HG03521 (cell line): Measurements from ENCODE around the gene GPR156.
"Not testable (repeated sequence)": the region's sequence is repeated elsewhere in the genome, so short reads cannot be mapped to it uniquely, and the experiment has no call there.

Experiments used
- ATAC-seq: cut with Tn5 transposase; IDR thresholded peaks from one replicate; pipeline ENCODE4 v1.9.1; 2021; ENCODE audit warnings: mild to moderate bottlenecking, moderate library complexity; ENCODE audit not compliant: unreplicated experiment

GPR156 gene

DNA sequence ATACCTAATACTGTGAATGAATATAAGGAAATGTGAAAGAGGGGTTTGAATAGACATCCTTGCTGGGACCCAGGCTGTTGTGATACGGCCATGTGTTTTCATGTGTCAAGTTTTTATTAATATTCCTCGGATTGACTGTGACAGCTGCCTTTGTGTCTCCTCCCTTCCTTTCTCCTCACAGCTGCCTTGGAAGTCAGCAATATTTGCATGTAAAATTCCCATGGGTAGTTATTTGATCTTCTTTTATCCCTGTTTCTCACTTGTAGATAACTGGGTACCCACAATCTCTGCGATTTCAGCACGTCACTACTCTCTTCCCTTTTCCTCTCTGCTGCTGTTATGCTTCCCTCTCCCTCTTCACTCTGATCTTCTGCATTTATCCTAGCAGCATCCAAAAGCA lies 9.4 kb downstream of the GPR156 start:
- ATAC-seq, result no peak

GRCh38 chr3:120274739-120275167 lies 10.3 kb downstream of the GPR156 start:
- no peak for ATAC-seq

DNA sequence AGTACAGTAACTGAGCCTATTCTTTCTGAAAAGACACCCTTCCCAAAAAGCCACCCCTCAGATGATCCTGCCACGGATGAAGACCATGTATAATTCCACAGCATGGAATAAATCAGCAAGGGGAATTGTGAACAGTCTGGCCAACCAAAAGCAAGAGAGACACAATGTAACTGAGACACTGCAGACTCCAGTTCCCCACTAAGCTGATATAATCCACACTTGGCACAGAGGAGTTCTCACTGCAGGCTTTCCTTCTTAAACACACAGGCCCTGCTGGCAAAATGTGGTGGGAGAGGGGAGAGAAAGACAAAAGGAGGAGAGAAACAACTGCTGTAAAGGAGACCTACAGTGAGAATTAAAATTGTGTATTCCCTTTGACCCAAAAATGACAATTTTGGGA lies 12.7 kb downstream of the GPR156 start:
- ATAC-seq, result no peak

DNA sequence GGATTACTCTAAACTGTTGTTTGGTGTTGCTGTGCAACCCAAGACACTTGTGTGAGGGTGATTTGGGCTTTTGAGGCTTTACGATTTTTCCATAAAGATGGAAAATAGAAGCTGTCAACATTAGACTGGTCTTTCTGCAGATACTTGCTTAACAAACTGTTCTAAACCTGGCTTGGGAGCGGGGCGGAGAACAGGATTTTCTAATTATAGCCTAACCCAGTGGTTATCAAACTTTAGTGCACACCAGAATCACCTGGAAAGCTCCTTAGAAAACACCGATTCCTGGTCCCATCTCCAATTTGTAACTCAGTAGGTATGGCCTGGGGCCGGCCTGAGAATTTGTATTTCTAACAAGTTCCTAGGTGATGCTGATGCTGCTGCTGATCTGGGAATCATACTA lies 19.0 kb downstream of the GPR156 start:
- ATAC-seq, result no peak

DNA sequence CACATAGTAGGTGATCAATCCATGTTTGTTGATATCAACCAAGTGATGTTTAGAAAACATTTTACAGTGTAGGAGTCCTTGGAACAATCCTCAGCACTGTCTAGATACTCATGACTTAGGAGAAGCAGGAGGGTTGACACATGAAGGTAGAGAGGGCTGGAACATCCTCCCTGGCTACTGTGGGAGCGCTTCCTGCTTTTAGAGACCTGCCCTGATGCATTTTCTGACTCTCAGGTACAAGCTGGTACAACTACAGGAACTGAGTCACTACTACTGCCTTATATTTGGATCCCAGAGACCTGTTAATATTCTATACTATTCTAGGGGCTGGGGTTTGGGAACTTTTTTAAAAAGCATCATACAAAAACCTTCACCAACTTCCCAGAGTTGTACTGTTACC lies 20.1 kb downstream of the GPR156 start:
- no peak for ATAC-seq

DNA sequence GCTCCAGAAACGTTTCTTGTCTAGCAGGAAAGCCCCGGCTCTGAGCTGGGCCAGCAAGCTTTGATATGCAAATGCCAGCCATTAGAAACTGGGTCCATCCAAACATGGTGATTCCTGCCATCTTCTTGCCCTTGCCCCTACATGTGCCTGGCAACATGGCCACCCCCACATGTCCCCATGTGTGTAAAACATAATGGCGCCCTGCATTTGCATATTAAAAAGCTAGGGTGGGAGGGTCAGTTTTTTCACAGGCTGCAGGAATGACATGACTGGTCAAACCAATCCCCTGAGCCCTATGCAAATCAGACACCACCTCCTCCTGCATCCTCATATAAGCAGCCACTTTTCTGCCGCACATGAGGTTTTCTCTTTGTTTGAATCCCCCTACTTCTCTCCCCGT lies 21.2 kb downstream of the GPR156 start:
- ATAC-seq, result no peak

DNA sequence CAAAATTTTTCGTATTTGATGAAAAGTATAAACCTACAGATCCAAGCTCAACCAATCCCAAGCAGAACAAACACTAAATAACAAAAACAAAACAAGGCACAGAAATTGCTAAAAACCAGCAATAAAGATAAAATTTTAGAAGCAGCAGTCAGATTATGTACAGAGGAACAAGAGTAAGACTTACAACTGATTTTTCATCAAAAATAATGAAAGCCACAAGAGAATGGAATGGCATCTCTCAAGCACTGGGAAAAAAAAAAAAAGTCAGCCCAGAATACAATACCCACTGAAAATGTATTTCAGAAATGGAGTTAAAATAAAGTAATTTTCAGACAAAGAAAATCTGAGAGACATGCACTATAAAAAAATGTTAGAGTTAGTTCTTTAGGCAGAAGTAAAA lies 27.0 kb downstream of the GPR156 start:
- no peak for ATAC-seq

GRCh38 chr3:120245386-120245785 lies 39.6 kb downstream of the GPR156 start:
- ATAC-seq, result no peak

DNA sequence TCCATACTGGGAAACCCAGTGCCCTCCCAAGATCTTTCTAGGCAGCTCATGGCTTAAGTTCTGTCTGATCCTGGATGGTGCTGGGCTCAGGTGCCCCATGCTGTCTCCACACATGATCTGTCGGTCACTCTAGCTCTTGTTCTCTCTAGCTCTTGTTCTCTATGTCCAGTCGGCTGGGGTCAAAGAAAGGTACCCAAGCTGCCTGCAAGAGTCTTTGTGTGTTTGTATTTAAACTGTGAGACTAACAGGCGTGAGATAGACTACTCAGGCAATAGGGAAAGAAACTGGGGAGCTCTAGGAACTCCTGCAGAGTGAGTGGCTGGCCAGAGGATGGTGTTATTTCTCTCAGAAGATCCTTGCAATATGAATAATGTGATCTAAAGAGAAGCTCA lies 40.2 kb downstream of the GPR156 start:
- ATAC-seq, result no peak

GRCh38 chr3:120239644-120240043 lies 45.4 kb downstream of the GPR156 start:
- ATAC-seq, result no peak

- no peak for ATAC-seq
These were observed 57.2 kb downstream of the GPR156 start for GRCh38 chr3:120227710-120228347.

DNA sequence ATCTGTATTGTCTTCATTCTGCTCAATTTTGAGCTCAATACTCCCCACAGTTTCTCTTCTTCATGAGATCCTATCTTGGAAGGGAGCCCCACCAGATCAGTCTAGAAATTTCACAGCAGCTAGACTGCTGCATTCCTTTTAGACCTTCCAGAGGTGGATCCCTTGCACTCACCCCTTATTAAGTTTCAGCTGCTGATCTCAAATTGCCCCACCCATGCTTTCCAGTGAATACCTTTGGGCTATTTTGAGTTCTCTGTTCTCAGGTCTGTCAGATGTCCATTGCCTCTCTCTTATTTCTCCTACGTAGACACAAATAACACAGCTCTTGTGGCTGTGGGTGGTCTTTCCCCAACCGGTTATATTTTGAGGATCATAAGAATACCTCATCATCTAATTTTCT lies 60.8 kb downstream of the GPR156 start:
- ATAC-seq, result no peak

DNA sequence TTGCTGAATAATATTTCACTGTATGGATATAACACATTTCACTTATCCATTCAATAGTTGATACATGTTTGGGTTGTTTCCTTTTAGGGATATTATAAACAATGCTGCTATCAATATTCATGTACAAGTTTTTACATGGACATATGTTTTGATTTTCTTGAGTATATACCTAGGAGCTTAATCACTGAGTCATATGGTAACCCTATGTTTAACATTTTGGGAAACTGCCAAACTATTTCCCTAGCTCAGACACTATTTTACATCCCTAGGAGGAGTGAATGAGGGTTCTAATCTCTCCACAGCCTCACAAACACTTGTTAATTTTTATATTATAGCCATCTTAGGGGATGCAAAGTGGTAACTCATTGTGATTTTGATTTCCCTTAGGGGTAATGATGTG lies 66.0 kb downstream of the GPR156 start:
- no peak for ATAC-seq

DNA sequence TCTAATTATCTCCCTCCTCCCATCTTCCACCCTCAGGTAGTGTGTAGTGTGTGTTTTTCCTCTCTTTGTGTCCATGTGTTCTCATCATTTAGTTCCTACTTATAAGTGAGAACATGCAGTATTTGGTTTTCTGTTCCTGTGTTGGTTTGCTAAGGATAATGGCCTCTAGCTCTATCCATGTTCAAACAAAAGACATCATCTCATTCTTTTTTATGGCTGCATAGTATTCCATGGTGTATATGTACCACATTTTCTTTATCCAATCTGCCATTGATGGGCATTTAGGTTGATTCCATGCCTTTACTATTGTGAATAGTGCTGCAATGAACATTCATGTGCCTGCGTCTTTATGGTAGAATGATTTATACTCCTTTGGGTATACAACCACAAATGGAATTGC lies 68.4 kb downstream of the GPR156 start:
- ATAC-seq, result not testable (repeated sequence)

- no peak for ATAC-seq
These were observed 70.8 kb downstream of the GPR156 start for GRCh38 chr3:120214176-120214575.

- no peak for ATAC-seq
These were observed 72.5 kb downstream of the GPR156 start for GRCh38 chr3:120212505-120212904.

- ATAC-seq, result no peak
These were observed 75.6 kb downstream of the GPR156 start for GRCh38 chr3:120209425-120209824.

DNA sequence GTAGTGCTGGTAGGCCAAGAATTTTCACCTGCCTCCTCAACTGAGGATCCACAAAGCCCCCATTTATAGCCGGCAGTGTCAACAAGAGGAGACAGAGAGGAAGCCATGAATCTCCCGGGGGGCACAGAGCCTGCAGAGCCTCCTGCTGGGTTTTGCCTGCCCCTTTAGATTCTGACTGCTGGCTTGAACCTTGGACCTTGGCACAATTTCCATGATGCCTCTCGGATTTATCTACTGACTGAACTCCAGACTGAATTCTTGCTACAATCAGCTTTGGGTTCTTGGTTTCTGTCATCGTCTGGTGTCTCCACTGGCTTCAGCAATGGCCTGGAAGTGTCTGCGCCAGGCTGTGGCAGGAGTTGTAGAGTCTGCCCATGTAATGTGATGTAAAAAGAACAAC lies 80.7 kb downstream of the GPR156 start:
- ATAC-seq, result no peak

DNA sequence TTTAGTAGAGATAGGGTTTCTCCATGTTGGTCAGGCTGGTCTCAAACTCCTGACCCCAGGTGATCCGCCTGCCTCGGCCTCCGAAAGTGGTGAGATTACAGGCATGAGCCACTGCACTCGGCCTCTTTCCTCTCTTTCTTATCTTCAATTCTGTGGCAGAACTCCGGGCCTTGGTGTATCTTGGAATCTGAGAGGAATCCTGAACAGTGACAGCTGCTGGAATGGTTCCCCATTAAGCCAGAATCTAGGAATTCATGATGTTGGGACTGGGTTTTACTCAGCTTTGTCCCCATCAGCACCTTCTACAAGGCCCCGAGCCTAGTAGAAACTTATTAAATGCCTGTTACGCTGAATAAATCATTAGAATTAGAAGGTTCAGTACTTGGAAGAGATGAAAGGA lies 81.4 kb downstream of the GPR156 start:
- no peak for ATAC-seq

DNA sequence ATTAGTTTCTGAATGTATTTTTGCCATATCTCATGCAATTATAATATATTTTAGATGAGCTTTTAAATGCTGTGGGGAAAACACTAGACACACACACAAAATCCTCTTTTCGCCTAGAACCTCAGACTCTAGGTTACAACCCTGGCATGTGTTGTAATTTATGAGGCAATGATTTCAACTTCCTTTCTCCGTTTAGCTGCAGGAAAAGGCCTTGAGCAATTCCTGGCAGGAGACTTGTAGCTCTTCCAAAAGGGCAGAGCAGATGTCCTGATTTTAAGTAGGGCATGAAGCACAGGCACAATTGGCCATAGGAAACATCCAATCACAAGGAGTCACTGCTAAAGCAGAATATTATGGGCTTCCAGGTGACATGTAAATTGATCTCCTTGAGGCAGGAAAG lies 82.0 kb downstream of the GPR156 start:
- ATAC-seq, result no peak

GRCh38 chr3:120202363-120202762 lies 82.7 kb downstream of the GPR156 start:
- ATAC-seq, result no peak

DNA sequence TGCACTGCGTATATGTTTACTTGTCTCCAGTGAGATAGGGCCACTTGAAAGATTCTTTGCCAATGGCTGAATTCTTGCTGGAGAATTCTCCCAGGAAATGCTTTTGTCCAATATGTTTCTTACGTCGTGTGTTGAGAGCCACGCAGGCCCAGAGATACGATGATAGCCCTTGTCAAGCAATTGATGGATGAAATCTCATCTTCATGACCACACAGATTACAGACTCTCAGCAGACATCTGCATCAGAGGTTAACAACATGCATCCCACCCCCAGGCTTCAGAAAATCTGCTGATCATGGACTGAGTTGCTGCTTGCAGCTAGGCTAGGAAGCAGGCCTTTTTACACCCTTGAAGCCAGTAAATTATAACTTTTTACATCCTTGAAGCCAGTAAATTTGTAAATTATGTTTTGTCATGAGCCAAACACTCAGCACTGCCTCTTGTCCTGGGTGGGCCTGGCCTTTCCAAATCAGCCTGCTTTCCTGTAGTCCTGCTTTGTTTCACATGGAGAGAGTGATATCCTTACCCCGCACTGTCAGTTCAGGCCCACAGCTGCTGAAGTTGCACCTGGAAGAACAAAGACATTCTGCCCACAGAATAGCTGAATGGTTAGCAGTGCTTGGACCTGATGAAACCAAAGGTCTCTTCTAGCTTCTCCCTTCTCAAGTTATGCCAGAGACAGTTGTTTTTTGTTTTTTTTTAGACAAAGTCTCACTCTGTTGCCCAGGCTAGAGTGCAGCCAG lies 84.4 kb downstream of the GPR156 start:
- ATAC-seq, result no peak
